ENCODE data around the gene SORD. TPM values are rescaled to one million over a fixed set of nuclear protein-coding genes. Genes with fewer than 3 reads are reported as not detected.
"Not testable (repeated sequence)": the region's sequence is repeated elsewhere in the genome, so short reads cannot be mapped to it uniquely, and the experiment has no call there.

The SORD gene
- total RNA-seq, 2 donors from 2014 or later: 14.8 to 17.8 TPM

- not testable (repeated sequence) for ATAC-seq; H3K9me3 Mint-ChIP-seq; DNase-seq (ENCODE audit: low spot score in 2 of 2); H3K36me3 Mint-ChIP-seq; H3K27ac Mint-ChIP-seq
Measured at GRCh38 chr15:45020222-45020900, 2.6 kb upstream of the SORD start.

DNA sequence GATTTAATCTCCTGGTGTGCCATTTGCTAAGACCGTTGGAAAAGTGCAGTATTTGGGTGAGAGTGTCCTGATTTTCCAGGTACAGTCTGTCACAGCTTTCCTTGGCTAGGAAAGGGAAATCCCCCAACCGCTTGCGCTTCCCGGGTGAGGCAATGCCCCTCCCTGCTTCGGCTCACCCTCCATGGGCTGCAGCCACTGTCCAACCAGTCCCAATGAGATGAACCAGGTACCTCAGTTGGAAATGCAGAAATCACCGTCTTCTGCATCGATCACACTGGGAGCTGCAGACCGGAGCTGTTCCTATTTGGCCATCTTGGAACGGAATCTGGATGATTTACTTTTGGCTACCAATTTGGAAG, 2.1 kb upstream of the SORD start:
- ATAC-seq, H3K36me3 Mint-ChIP-seq, H3K27ac Mint-ChIP-seq: not testable (repeated sequence)

DNA sequence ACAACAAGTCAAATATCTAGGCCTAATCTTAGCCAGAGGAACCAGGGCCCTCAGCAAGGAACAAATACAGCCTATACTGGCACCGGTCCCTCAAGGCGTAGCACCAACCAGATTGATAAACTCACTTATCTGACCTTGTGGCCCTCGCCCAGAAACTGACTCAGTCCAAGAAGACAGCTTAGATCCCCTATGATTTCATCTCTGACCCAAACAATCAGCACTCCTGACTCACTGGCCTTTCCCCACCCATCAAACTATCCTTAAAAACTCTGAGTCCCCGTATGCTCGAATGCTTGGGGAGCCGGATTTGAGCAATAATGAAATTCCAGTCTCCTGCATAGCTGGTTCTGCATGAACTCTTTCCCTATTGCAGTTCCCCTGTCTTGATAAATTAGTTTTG, 1.6 kb upstream of the SORD start:
- DNase-seq (ENCODE audit: low spot score in 2 of 2) (no peak), ATAC-seq (no peak)
- no peaks in the 10 kb centered on the region for H3K9me3 Mint-ChIP-seq
- peaks cover 0 to 5% of the 10 kb centered on the region in 2 donors for H3K36me3 Mint-ChIP-seq
- no peak overlapping the region for H3K27ac Mint-ChIP-seq

More for the DNA sequence above, 2.1 kb upstream of the SORD start:
- DNase-seq (ENCODE audit: low spot score in 2 of 2); H3K9me3 Mint-ChIP-seq: not testable (repeated sequence)

- Mint-ChIP-seq H3K36me3 (peaks cover 5 to 9% of the 10 kb centered on the region in 2 donors), H3K27ac (peak overlapping the region; percentile 86 to 88), H3K9me3 (no peaks in the 10 kb centered on the region)
- ATAC-seq: peak in 1 of 2 donors; percentile 2
- no peak for DNase-seq (ENCODE audit: low spot score in 2 of 2)
Measured at GRCh38 chr15:45023659-45024225, 747 bp downstream of the SORD start.

- H3K9me3 Mint-ChIP-seq: not testable (repeated sequence)
Measured at GRCh38 chr15:45024649-45025048, 1.7 kb downstream of the SORD start.

GRCh38 chr15:45025627-45026026, 2.6 kb downstream of the SORD start:
- not testable (repeated sequence) for ATAC-seq; DNase-seq (ENCODE audit: low spot score in 2 of 2); H3K9me3 Mint-ChIP-seq; H3K27ac Mint-ChIP-seq
- peaks cover 5 to 19% of the 10 kb centered on the region in 2 donors for H3K36me3 Mint-ChIP-seq

More at GRCh38 chr15:45024649-45025048, 1.7 kb downstream of the SORD start:
- DNase-seq (ENCODE audit: low spot score in 2 of 2); H3K27ac Mint-ChIP-seq; ATAC-seq: not testable (repeated sequence)
- H3K36me3 Mint-ChIP-seq: peaks cover 5 to 12% of the 10 kb centered on the region in 2 donors

- ATAC-seq (no peak), DNase-seq (ENCODE audit: low spot score in 2 of 2) (no peak)
- no peaks in the 10 kb centered on the region for H3K9me3 Mint-ChIP-seq
- H3K36me3 Mint-ChIP-seq: peaks cover 5 to 24% of the 10 kb centered on the region in 2 donors
- H3K27ac Mint-ChIP-seq: peak overlapping the region in 1 of 2 donors; percentile 32
Measured at GRCh38 chr15:45026651-45027190, 3.7 kb downstream of the SORD start.

GRCh38 chr15:45027220-45027619, 4.2 kb downstream of the SORD start:
- ATAC-seq: no peak
- H3K27ac Mint-ChIP-seq: peak overlapping the region in 1 of 2 donors; percentile 32
- H3K9me3 Mint-ChIP-seq: no peaks in the 10 kb centered on the region
- DNase-seq (ENCODE audit: low spot score in 2 of 2): no peak
- H3K36me3 Mint-ChIP-seq: peaks cover 5 to 24% of the 10 kb centered on the region in 2 donors

DNA sequence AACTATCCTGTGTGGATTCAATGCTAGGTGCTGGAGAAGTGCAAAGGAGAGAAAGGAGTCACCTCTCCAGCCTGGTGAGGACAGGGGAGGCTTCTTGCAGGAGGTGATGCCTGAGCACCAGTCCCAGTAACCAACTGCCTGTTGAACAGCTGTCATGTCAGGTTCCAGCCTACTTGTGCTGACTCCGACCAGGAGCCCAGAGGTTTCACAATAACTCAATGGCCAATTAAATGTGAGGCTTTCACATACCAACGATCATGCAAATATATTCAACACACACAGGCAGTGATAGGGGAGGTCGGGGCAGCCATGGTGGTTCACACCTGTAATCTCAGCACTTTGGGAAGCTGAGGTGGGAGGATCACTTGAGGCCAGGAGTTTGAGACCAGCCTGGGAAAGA, 7.7 kb downstream of the SORD start:
- H3K9me3 Mint-ChIP-seq: no peaks in the 10 kb centered on the region
- DNase-seq (ENCODE audit: low spot score in 2 of 2): no peak
- no peak for ATAC-seq
- H3K36me3 Mint-ChIP-seq: peaks cover 3 to 29% of the 10 kb centered on the region in 2 donors
- H3K27ac Mint-ChIP-seq: no peak overlapping the region

GRCh38 chr15:45031522-45032028, 8.6 kb downstream of the SORD start:
- not testable (repeated sequence) for DNase-seq (ENCODE audit: low spot score in 2 of 2); H3K27ac Mint-ChIP-seq; ATAC-seq; H3K9me3 Mint-ChIP-seq
- peaks cover 6 to 31% of the 10 kb centered on the region in 2 donors for H3K36me3 Mint-ChIP-seq

DNA sequence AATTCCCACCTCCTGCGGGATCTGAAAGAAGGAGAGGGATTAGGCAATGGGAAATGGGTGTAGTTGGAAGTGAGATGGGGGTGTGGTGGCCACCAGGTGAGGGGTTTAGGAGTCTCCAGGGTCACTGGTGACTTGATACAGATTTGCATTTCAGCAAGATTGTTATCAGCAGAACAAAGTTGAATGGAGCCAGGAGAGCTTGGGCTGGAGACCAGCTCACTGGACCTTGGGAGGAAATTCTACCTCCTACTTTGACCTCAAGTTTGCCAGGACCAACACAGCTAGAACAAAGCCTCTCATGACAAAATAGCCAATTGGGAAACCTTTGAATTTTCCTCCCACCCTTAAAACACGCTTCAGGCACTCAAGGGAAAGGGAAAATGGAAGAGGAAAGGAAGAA, 9.5 kb downstream of the SORD start:
- H3K27ac Mint-ChIP-seq; DNase-seq (ENCODE audit: low spot score in 2 of 2); H3K9me3 Mint-ChIP-seq; ATAC-seq: not testable (repeated sequence)
- H3K36me3 Mint-ChIP-seq: peaks cover 6 to 23% of the 10 kb centered on the region in 2 donors

DNA sequence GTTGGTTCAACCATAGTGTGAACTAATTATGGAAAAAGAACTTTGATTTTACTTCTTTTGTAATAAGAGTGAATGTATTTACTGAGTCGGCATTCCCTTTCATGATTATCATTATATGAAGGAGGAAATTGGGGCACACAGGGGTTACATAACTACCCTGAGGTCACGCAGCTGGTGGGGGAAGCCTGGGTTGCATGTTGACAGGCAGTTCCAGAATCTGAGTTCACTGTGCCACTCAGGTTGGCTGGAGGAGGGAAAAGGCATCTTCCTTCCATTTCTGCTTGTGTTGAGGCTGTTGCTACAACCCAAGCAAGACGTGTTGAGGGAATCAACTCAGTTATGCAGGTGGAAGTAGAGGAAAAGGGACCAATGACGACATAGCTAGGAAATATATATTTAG, 11.1 kb downstream of the SORD start:
- not testable (repeated sequence) for ATAC-seq
- H3K36me3 Mint-ChIP-seq: peaks cover 6 to 23% of the 10 kb centered on the region in 2 donors

DNA sequence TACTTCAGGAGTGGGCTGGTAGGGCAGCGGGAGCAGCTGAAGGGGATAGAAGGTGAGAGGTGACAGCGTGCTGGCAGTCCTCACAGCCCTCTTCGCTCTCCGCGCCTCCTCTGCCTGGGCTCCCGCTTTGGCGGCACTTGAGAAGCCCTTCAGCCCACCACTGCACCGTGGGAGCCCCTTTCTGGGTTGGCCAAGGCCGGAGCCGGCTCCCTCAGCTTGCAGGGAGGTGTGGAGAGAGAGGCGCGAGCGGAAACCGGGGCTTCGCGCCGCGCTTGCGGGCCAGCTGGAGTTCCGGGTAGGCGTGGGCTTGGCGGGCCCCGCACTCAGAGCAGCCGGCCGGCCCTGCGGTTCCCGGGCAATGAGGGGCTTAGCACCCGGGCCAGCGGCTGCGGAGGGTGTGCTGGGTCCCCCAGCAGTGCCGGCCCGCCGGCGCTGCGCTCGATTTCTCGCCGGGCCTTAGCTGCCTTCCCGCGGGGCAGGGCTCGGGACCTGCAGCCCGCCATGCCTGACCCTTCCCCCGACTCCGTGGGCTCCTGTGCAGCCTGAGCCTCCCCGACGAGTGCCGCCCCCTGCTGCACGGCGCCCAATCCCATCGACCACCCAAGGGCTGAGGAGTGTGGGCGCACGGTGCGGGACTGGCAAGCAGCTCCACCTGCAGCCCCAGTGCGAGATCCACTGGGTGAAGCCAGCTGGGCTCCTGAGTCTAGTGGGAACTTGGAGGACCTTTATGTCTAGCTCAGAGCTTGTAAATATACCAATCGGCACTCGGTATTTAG, 11.8 kb downstream of the SORD start:
- not testable (repeated sequence) for DNase-seq (ENCODE audit: low spot score in 2 of 2); H3K9me3 Mint-ChIP-seq; H3K27ac Mint-ChIP-seq; ATAC-seq
- peaks cover 6 to 18% of the 10 kb centered on the region in 2 donors for H3K36me3 Mint-ChIP-seq

More for the DNA sequence above, 11.1 kb downstream of the SORD start:
- not testable (repeated sequence) for H3K27ac Mint-ChIP-seq; DNase-seq (ENCODE audit: low spot score in 2 of 2); H3K9me3 Mint-ChIP-seq

- ATAC-seq (peak; percentile 85 to 86), DNase-seq (ENCODE audit: low spot score in 2 of 2) (peak; percentile 59 to 72)
- H3K27ac Mint-ChIP-seq: not testable (repeated sequence)
Measured at GRCh38 chr15:45036812-45037781, 14.1 kb downstream of the SORD start.

DNA sequence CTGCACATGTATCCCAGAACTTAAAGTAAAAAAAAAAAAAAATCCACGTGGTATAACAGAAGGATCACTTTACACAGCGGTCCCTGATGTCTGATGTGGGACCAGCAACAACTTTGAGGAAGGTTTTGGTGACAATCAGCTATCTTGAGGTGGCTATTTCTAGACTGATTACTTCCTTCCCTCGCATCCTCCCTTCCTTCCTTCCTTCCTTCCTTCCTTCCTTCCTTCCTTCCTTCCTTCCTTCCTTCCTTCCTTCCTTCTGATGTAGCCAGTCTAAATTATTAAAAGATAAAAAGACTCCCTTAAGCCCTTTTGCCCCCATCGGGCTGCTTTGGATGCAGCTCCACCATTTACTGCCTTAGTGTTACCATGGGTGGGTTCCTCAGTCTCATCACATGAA, 14.9 kb downstream of the SORD start:
- Mint-ChIP-seq H3K9me3 (no peaks in the 10 kb centered on the region), H3K27ac (peak overlapping the region in 1 of 2 donors; percentile 73), H3K36me3 (peaks cover 6 to 8% of the 10 kb centered on the region in 2 donors)
- DNase-seq (ENCODE audit: low spot score in 2 of 2) (no peak), ATAC-seq (no peak)

More at GRCh38 chr15:45036812-45037781, 14.1 kb downstream of the SORD start:
- H3K9me3 Mint-ChIP-seq, H3K36me3 Mint-ChIP-seq: not testable (repeated sequence)

GRCh38 chr15:45040396-45040795, 17.4 kb downstream of the SORD start:
- not testable (repeated sequence) for H3K36me3 Mint-ChIP-seq; ATAC-seq; H3K9me3 Mint-ChIP-seq; H3K27ac Mint-ChIP-seq; DNase-seq (ENCODE audit: low spot score in 2 of 2)
